GM18858 (cell line): ENCODE measurements around the gene METTL9.
"Not testable (repeated sequence)": the region's sequence is repeated elsewhere in the genome, so short reads cannot be mapped to it uniquely, and the experiment has no call there.

Experiments used
- ATAC-seq: cut with Tn5 transposase; IDR thresholded peaks from one replicate; pipeline ENCODE4 v1.9.1; 2021; ENCODE audit not compliant: unreplicated experiment

Gene METTL9

DNA sequence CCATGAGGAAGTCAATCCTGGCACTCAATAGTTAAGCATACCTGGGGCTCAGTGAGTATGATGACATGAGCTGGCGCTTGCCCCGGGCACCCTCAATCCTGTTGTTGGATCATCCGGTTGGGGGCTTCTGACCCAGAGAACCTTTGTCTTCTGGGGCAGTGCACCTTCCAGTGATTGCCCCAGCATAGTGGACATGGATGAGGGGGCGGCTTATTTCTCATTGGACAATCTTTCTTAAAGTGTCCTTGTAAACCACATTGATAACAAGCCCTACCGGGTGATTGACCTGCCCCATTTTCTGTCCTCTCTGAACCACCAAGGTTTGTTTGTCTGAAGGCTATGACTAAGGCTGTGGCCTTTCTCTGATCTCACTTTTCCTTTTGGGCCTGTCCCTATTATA, 34.8 kb downstream of the METTL9 start:
- ATAC-seq, result no peak

- ATAC-seq, result not testable (repeated sequence)
These were observed 36.3 kb downstream of the METTL9 start for GRCh38 chr16:21635694-21636093.

- ATAC-seq, result no peak
These were observed 37.9 kb downstream of the METTL9 start for GRCh38 chr16:21637032-21637968.

GRCh38 chr16:21638573-21638975, 39.2 kb downstream of the METTL9 start:
- ATAC-seq, result no peak

- no peak for ATAC-seq
These were observed 40.1 kb downstream of the METTL9 start for GRCh38 chr16:21639493-21639892.

- no peak for ATAC-seq
These were observed 42.5 kb downstream of the METTL9 start for GRCh38 chr16:21641916-21642315.

- no peak for ATAC-seq
These were observed 43.5 kb downstream of the METTL9 start for GRCh38 chr16:21642861-21643260.

GRCh38 chr16:21643785-21644184, 44.4 kb downstream of the METTL9 start:
- ATAC-seq, result no peak

GRCh38 chr16:21644674-21645073, 45.3 kb downstream of the METTL9 start:
- no peak for ATAC-seq

- ATAC-seq, result peak; percentile 32
These were observed 45.9 kb downstream of the METTL9 start for GRCh38 chr16:21645261-21645721.

DNA sequence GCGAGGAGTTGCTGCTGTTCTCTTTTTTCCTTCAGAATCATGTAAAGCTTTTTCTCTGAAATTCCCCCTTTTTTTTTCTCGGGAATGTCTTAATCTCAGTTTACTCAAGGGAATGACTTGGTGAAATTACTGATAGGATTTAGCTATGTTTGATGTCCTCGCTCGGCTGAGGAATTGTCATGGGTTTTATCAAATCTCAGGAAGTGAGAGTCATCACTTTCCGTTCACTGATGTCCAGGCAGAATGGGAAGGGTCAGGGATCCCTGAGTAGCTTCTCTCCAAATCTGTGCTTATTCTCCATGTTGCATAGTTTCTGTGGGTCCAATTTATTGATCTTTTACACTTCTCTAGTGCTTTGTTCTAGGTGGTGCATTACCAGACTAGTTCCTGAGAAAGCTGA, 46.7 kb downstream of the METTL9 start:
- ATAC-seq, result no peak

DNA sequence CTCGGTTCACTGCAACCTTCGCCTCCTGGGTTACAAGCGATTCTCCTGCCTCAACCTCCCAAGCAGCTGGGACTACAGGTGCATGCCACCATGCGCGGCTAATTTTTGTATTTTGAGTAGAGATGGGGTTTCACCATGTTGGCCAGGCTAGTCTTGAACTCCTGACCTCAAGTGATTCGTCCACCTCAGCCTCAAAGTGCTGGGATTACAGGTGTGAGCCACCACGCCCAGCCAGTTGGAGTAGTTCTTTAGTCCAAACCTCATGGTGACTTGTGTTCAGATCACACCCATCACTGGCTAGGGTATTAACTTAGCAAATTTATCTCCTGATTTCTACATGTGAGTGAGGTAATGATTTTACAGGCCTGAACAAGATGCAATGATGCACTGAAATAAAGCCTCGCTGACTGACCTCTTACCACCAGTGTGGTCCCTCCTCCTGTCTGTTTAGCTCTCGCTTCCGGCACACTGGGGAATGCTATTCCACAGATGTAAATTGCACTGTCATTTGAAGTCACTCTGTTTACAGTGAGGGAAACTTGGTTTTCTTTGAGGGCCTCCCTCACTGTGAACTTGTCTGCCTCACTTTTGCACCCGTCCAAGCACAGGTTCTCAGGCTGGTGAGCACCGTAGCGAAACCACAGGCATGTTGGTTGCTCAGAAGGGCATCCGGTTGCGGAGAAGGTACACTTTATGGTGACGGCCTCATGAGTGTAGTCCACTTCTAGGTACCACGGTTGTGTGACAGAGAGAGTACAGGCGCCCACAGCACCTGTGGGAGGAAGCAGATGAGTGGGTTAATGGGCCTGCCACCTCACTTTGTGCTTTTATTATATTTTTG, 47.6 kb downstream of the METTL9 start:
- peak; percentile 78 for ATAC-seq

GRCh38 chr16:21647562-21648164, 48.3 kb downstream of the METTL9 start:
- no peak for ATAC-seq

GRCh38 chr16:21649826-21650406, 50.5 kb downstream of the METTL9 start:
- not testable (repeated sequence) for ATAC-seq

- no peak for ATAC-seq
These were observed 51.1 kb downstream of the METTL9 start for GRCh38 chr16:21650521-21650920.

DNA sequence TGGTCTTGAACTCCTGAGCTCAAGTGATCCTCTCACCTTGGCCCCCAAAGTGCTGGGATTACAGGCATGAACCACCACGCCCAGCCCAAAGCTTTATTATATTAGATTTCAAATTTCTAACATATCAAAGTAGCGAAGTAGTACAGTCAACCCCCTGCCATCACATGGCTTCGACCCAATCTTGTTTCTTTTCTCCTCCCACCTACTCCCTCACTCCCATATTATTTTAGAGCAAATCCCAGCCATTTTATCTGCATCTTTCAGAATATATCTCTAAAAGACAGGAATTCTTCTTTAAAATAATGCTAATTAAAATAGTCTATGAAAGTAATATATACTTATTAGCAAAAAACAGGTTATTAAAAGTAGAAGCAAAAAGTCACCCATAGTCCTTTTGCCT, 52.1 kb downstream of the METTL9 start:
- ATAC-seq, result no peak

DNA sequence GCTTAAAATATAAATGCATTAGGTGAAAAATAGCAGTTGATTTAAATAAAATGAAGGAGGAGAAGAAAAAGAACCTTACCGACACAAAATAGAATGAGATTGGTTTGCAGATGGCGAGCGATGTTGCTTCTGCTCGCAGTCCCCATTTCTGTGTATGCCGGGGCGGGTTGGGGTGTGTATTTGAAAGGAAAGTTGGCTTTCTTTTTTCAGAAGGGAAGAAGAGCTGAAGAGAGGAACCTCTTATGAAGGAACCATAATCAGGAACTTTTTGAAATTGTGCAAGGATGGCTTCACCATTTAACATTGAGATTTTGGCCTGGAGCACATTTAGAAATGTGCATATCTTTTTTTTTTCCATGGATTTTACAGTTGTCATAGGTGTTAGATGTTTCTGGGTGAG, 53.1 kb downstream of the METTL9 start, which contains the start of gene IGSF6:
IGSF6 (minus strand) TSS at position 156 of the 400 bp plus-strand sequence; CDS start at position 146, 10 bp downstream.
- no peak for ATAC-seq

DNA sequence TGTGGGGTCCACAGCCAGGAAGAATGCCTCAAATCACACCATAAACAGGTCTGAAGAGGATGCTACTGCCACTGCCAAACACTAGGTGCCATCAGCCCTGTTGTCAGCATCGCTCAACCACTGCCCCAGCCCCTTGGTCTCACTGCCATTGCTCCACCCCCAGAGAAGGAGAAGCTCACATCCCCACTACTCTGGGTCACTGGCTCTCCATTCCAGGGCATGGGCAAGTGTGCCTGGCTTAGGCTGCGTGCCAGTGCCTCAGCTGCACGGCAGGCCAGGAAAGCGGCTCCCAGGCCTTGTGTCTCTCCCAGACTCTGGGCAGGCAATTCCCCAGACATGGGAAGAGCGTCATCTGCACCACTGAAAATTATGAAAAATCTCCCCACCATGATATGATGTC, 54.2 kb downstream of the METTL9 start:
- ATAC-seq, result no peak

DNA sequence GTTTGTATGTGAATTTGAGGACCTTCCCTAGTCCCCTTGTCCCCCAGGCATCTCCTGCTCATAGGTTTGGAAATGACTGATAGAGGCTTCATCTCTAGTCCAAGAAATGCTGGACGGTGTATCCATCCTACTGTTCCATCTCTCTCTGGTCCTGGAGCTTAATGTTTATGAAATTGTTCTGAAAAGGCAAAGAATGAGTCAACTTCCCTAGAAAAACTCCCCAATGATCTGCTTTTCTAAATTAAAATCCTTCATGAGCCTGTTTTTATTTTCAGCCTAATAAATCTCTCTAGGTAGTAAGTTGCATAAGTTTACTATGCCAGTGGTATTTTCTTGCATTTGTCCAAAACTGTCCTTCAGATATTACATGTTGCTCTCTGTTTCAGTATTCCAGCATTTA, 55.1 kb downstream of the METTL9 start:
- ATAC-seq, result no peak

DNA sequence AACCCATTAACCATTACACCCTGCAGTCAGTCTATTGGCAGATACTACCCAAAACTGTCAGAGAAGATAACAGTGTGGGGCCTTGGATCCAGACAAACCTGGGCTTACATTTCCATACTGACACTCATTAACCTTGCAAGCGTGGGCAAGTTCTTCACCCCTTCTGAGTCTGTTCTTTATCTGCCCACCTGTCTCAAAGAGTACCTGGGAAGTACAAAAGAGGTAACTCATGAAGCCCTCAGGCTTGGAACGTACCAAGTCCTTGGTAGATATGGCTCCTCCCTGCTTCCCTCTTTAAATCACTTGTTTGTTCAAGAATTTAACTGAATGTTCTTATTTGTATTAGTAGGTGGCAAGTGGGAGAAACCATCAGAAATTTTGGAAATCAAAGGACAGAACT, 55.5 kb downstream of the METTL9 start:
- ATAC-seq, result no peak
